Cardiac muscle cell (in vitro differentiated cells and primary cell): ENCODE data around the gene RSPH6A. TPM values are rescaled to one million over a fixed set of nuclear protein-coding genes. Genes with fewer than 3 reads are reported as not detected.

Experiments used
- DNase-seq, 2 donors: peaks; one replicate each; pipeline versions ENCODE4 v3.0.0 to v3.0.0-alpha.2; 2010 to 2017; ENCODE audit warnings: low read depth in 1 of 2, low spot score in 1 of 2
- H3K27ac ChIP-seq: fragments of 200-600 bp; sonication (generic); 2 replicates; pipeline ENCODE4 v1.5.1; 2016
- H3K27me3 ChIP-seq: fragments of 200-600 bp; sonication (generic); 2 replicates; pipeline ENCODE4 v1.6.0; 2016; ENCODE audit warnings: control low read depth
- H3K36me3 ChIP-seq: fragments of 200-600 bp; sonication (generic); 2 replicates; pipeline ENCODE4 v1.5.1; 2016; ENCODE audit warnings: control low read depth
- H3K4me1 ChIP-seq: fragments of 200-600 bp; sonication (generic); 2 replicates; pipeline ENCODE4 v1.8.1; 2017; ENCODE audit warnings: low read depth, mild to moderate bottlenecking, mixed run types
- H3K4me3 ChIP-seq: fragments of 200-600 bp; sonication (generic); 2 replicates; pipeline ENCODE4 v1.5.1; 2016; ENCODE audit warnings: mild to moderate bottlenecking
- H3K9me3 ChIP-seq: fragments of 200-600 bp; sonication (generic); 2 replicates; pipeline ENCODE4 v1.5.1; 2017; ENCODE audit warnings: low read depth, mild to moderate bottlenecking, control low read depth
- CTCF ChIP-seq: IDR thresholded peaks from 2 replicates; pipeline ENCODE4 v1.5.1; 2012; ENCODE audit warnings: low read depth, mild to moderate bottlenecking, low read length
- polyA plus RNA-seq: library from polyadenylated mRNA; unstranded; fragments of >200 nt; fragmentation: Nextera tagmentation; extraction: Ambion mirVana; gene quantifications from 2 replicates; pipeline ENCODE4 v1.2.1, GENCODE V29; 2016
- total RNA-seq: library from RNA; depleted of rRNA; stranded (reverse); fragments of >200 nt; gene quantifications from 2 replicates; pipeline ENCODE4 v1.2.3, GENCODE V29; 2016

Gene RSPH6A
- total and polyA plus RNA-seq, 2 experiments from 2014 or later: 0.27 to 0.45 TPM

GRCh38 chr19:45784096-45784495 is 31.0 kb downstream of the RSPH6A start:
- Histone ChIP-seq H3K27me3 (no peaks in the 10 kb centered on the region), H3K36me3 (peaks cover 18% of the 10 kb centered on the region), H3K27ac (peak overlapping the region; percentile 97), H3K9me3 (no peaks in the 10 kb centered on the region), H3K4me3 (no peak overlapping the region), H3K4me1 (peaks cover 43% of the 10 kb centered on the region)
- no peak for TF ChIP-seq CTCF
- DNase-seq: no peak

GRCh38 chr19:45782820-45783785 is 32.0 kb downstream of the RSPH6A start:
- DNase-seq: peak; percentile 54 to 56
- Histone ChIP-seq H3K4me1 (peaks cover 43% of the 10 kb centered on the region), H3K36me3 (peaks cover 13% of the 10 kb centered on the region), H3K27me3 (no peaks in the 10 kb centered on the region), H3K4me3 (peak overlapping the region; percentile 36), H3K9me3 (no peaks in the 10 kb centered on the region), H3K27ac (peak overlapping the region; percentile 97)
- TF ChIP-seq CTCF: no peak

- no peaks in the 10 kb centered on the region for H3K27me3 ChIP-seq
- peak within 1 kb of the TSS; percentile 97 for H3K27ac ChIP-seq
- H3K36me3 ChIP-seq: peaks cover 19% of the 10 kb centered on the region
- H3K4me3 ChIP-seq: peak within 1 kb of the TSS; percentile 36
- DNase-seq: peak in 1 of 2 donors; percentile 77
- no peaks in the 10 kb centered on the region for H3K9me3 ChIP-seq
- H3K4me1 ChIP-seq: peaks cover 43% of the 10 kb centered on the region
- TF ChIP-seq CTCF: no peak
Measured at GRCh38 chr19:45782162-45782691, 32.9 kb downstream of the RSPH6A start, which contains the start of gene DMPK. Gene DMPK, minus strand, starts transcription at chr19:45782490. Its CDS starts 138 bp downstream, at chr19:45782352.

GRCh38 chr19:45781214-45782161 is 33.6 kb downstream of the RSPH6A start:
- Histone ChIP-seq H3K27ac (peak overlapping the region; percentile 97), H3K9me3 (no peaks in the 10 kb centered on the region), H3K36me3 (peaks cover 26% of the 10 kb centered on the region), H3K4me1 (peaks cover 43% of the 10 kb centered on the region), H3K27me3 (no peaks in the 10 kb centered on the region), H3K4me3 (peak overlapping the region; percentile 36)
- DNase-seq: no peak
- no peak for TF ChIP-seq CTCF
